Breast epithelium (tissue), 3 donors: ENCODE data around the gene DSCAML1.

Experiments used
- POLR2A ChIP-seq: fragments of 450-650 bp; IDR thresholded peaks from one replicate; pipeline ENCODE4 v1.6.1; 2016; ENCODE audit warnings: antibody characterized with exemption, mild to moderate bottlenecking, moderate library complexity
- POLR2AphosphoS5 ChIP-seq, 3 donors: sonication (generic); formaldehyde crosslinking; IDR thresholded peaks; one replicate each; pipeline ENCODE4 v1.6.1; 2017; ENCODE audit warnings: antibody characterized with exemption in 3 of 3
- TF ChIP-seq, protein P1 (sequence below), 3 donors: fragments of 450-650 bp; IDR thresholded peaks; one replicate each; pipeline ENCODE4 v1.5.1; 2016 to 2017; ENCODE audit warnings: antibody characterized with exemption in 3 of 3, mild to moderate bottlenecking in 3 of 3, moderate library complexity in 3 of 3

DNA sequence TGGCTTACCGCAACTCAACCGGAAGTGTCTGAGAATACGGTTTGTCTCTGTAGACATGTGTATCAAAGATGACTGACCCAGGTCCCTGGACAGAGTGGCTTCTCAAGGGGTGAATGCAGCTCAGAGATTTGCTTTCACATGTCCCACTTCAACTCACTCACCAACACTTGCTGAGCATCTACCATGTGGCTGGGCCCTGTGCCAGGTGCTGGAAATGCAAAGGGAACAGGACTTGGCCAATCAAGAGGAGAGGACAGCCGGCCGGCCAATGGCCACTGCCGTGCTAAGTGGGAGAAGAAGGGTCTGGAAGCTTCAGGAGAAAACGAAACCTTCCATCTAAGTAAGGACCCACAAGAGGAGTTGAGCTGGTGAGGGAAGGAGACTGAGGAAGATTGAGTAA, 318.1 kb downstream of the DSCAML1 start:
- TF ChIP-seq, protein P1, sequence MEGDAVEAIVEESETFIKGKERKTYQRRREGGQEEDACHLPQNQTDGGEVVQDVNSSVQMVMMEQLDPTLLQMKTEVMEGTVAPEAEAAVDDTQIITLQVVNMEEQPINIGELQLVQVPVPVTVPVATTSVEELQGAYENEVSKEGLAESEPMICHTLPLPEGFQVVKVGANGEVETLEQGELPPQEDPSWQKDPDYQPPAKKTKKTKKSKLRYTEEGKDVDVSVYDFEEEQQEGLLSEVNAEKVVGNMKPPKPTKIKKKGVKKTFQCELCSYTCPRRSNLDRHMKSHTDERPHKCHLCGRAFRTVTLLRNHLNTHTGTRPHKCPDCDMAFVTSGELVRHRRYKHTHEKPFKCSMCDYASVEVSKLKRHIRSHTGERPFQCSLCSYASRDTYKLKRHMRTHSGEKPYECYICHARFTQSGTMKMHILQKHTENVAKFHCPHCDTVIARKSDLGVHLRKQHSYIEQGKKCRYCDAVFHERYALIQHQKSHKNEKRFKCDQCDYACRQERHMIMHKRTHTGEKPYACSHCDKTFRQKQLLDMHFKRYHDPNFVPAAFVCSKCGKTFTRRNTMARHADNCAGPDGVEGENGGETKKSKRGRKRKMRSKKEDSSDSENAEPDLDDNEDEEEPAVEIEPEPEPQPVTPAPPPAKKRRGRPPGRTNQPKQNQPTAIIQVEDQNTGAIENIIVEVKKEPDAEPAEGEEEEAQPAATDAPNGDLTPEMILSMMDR (IDR thresholded peaks at IDR 0.05), result no peak
- TF ChIP-seq POLR2A (no peak), POLR2AphosphoS5 (IDR thresholded peaks at IDR 0.05) (no peak)
